ENCODE results near the gene PAIP2.

DNA sequence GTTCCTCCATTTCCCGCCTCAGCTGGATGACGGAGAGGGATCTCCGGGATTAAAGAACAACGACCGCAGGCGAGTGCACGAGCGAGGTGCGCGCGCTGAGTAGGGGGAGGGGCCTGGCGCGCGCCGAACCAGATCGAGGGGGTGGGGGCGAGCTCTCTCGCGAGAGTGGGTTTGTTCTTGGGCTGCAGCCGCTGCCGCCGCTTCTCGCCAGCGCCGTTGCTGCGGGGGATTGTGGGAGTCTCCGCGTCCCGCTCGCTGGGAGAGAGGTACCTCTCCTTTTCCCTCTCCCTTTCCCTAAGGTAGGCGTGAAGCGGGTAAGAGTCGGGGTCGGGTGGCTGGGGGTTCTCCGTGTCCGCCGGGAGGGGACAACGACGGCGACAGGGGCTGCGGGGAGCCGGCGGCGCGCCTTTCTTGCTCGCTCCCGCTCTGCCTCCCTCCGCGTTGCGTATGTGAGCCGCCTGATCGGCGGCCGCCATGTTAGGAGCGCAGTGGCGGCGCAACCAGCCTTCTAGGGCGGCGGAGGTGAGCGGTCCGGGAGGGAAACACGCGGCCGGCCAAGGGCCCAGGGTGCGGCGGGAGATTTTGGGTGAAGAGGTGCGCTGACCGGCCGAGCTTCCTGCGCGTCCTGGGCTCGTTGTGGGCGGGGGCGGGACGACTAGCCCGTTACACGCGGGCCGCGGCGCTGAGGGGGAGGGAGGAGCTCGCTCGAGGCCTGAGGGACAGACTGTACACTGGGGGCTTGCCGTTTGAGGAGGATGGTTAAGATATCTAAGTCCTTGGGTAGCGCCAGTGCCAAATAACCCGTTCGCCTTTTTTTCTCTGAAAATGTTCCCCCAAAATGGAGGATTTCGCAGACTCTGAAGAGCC lies 47.9 kb upstream of the PAIP2 start, which contains the start of gene MATR3:
- TF ChIP-seq, protein P1, sequence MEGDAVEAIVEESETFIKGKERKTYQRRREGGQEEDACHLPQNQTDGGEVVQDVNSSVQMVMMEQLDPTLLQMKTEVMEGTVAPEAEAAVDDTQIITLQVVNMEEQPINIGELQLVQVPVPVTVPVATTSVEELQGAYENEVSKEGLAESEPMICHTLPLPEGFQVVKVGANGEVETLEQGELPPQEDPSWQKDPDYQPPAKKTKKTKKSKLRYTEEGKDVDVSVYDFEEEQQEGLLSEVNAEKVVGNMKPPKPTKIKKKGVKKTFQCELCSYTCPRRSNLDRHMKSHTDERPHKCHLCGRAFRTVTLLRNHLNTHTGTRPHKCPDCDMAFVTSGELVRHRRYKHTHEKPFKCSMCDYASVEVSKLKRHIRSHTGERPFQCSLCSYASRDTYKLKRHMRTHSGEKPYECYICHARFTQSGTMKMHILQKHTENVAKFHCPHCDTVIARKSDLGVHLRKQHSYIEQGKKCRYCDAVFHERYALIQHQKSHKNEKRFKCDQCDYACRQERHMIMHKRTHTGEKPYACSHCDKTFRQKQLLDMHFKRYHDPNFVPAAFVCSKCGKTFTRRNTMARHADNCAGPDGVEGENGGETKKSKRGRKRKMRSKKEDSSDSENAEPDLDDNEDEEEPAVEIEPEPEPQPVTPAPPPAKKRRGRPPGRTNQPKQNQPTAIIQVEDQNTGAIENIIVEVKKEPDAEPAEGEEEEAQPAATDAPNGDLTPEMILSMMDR (IDR thresholded peaks at IDR 0.05), result peak in 2 of 3 donors; percentile 6 to 40
- TF ChIP-seq EP300 (IDR thresholded peaks at IDR 0.05) (peak; percentile 51), POLR2A (IDR thresholded peaks at IDR 0.05) (peak; percentile 98)

All from ovary (tissue), 3 donors.